HCT116 (cell line): ENCODE data around the gene ARMH3. TPM values are rescaled to one million over a fixed set of nuclear protein-coding genes. Genes with fewer than 3 reads are reported as not detected.
A peak's percentile ranks its signal among the peaks of the same experiment; 100 is the strongest.

Source experiments
- ATAC-seq: fragments of 200-7000 bp; cut with Tn5 transposase; 2 replicates; pipeline ENCODE4 v1.9.1; 2020; ENCODE audit warnings: mild to moderate bottlenecking, moderate library complexity
- BruUV-seq: library from RNA; stranded (reverse); fragments of 400-500 nt; replicated peaks from 2 replicates; lab custom pipeline; 2021; lab: Mats Ljungman, UMichigan
- CTCF ChIA-PET: fragments of 300-600 bp; sonication (Branson Sonifier 250); formaldehyde crosslinking; loops from one replicate; lab custom pipeline; 2021; ENCODE audit warnings: antibody characterized with exemption; lab: Charles Lee
- POLR2A ChIA-PET: fragments of 300-600, 350-600 bp; sonication (Branson Sonifier 250); formaldehyde crosslinking; loops from one replicate; lab custom pipeline; 2021; ENCODE audit warnings: antibody characterized with exemption; lab: Charles Lee
- RAD21 ChIA-PET, 2 experiments: fragments of 300-600 bp; sonication (Branson Sonifier 250); formaldehyde crosslinking; loops; one replicate each; lab custom pipeline; 2023; ENCODE audit warnings: low total read pairs in 2 of 2; ENCODE audit not compliant: uncharacterized antibody in 2 of 2, unreplicated experiment in 2 of 2, low non-redundant PET in 1 of 2; lab: Charles Lee
- DNase-seq: peaks from one replicate; pipeline ENCODE4 v3.0.0-alpha.2; 2010; ENCODE audit warnings: low read depth, low spot score
- H2AFZ ChIP-seq: fragments of 200-600 bp; shearing (Covaris generic), sonication (generic); 2 replicates; pipeline ENCODE4 v1.6.1; 2017; ENCODE audit warnings: low read depth, mixed run types, mixed read lengths, antibody characterized with exemption, low read length; ENCODE audit not compliant: poor library complexity, severe bottlenecking
- H3K27ac ChIP-seq: 2 replicates; pipeline ENCODE4 v1.5.1; 2012; ENCODE audit warnings: low read depth, low read length
- H3K27me3 ChIP-seq: fragments of 200-600 bp; sonication (generic); 2 replicates; pipeline ENCODE4 v1.6.1; 2016; ENCODE audit warnings: mixed run types, low read length, mixed read lengths; ENCODE audit not compliant: insufficient read depth
- H3K36me3 ChIP-seq, 2 experiments: fragments of 200-500 bp in 1 of 2; fragments of 200-600 bp in 1 of 2; sonication (Bioruptor generic) in 1 of 2; sonication (generic) in 1 of 2; 2 replicates each; pipeline versions ENCODE4 v1.5.1 to v1.6.1; 2014 to 2016; ENCODE audit warnings: low read length in 2 of 2, inconsistent platforms in 1 of 2, mixed read lengths in 1 of 2, mixed run types in 1 of 2; ENCODE audit not compliant: insufficient read depth in 2 of 2, control insufficient read depth in 1 of 2
- H3K4me1 ChIP-seq, 2 experiments: fragments of 200-600 bp in 1 of 2; sonication (generic) in 1 of 2; 2 replicates each; pipeline versions ENCODE4 v1.5.1 to v1.6.1; 2012 to 2017; ENCODE audit warnings: low read length in 2 of 2, inconsistent platforms in 1 of 2, mild to moderate bottlenecking in 1 of 2, mixed read lengths in 1 of 2, mixed run types in 1 of 2, moderate library complexity in 1 of 2; ENCODE audit not compliant: insufficient read depth in 2 of 2, control insufficient read depth in 1 of 2
- H3K4me2 ChIP-seq: fragments of 200-600 bp; sonication (generic); 2 replicates; pipeline ENCODE4 v1.6.1; 2017; ENCODE audit warnings: mixed run types, low read length, mixed read lengths
- H3K4me3 ChIP-seq, 2 experiments: fragments of 200-600 bp in 1 of 2; sonication (generic) in 1 of 2; replicated peaks in 1 of 2; 2 replicates each; pipeline ENCODE4 v1.5.1; 2011 to 2016; ENCODE audit warnings: low read length in 2 of 2, control low read depth in 1 of 2, low read depth in 1 of 2, mild to moderate bottlenecking in 1 of 2, mixed read lengths in 1 of 2, mixed run types in 1 of 2
- H3K79me2 ChIP-seq: fragments of 200-600 bp; sonication (generic); 2 replicates; pipeline ENCODE4 v1.6.1; 2017; ENCODE audit warnings: mild to moderate bottlenecking, mixed run types, low read length, moderate library complexity, mixed read lengths; ENCODE audit not compliant: insufficient read depth
- H3K9ac ChIP-seq: fragments of 200-600 bp; sonication (generic); 2 replicates; pipeline ENCODE4 v1.6.1; 2016; ENCODE audit warnings: low read length, mixed read lengths
- H3K9me2 ChIP-seq: fragments of 200-600 bp; sonication (generic), shearing (Covaris generic); 2 replicates; pipeline ENCODE4 v1.6.1; 2017; ENCODE audit warnings: mixed run types, mild to moderate bottlenecking, moderate library complexity; ENCODE audit not compliant: insufficient read depth
- H3K9me3 ChIP-seq, 2 experiments: fragments of 200-500 bp in 1 of 2; fragments of 200-600 bp in 1 of 2; sonication (Bioruptor generic) in 1 of 2; sonication (generic) in 1 of 2; 2 replicates each; pipeline ENCODE4 v1.6.1; 2014 to 2017; ENCODE audit warnings: low read length in 2 of 2, mixed read lengths in 2 of 2, inconsistent platforms in 1 of 2, low read depth in 1 of 2, mild to moderate bottlenecking in 1 of 2, mixed run types in 1 of 2, moderate library complexity in 1 of 2; ENCODE audit not compliant: control insufficient read depth in 1 of 2, insufficient read depth in 1 of 2
- H4K20me1 ChIP-seq: fragments of 200-600 bp; sonication (generic), shearing (Covaris generic); 2 replicates; pipeline ENCODE4 v1.6.1; 2017; ENCODE audit warnings: mixed run types, mild to moderate bottlenecking, moderate library complexity; ENCODE audit not compliant: insufficient read depth
- ATF3 ChIP-seq: IDR thresholded peaks from 2 replicates; pipeline ENCODE4 v1.6.1; 2012
- CBX3 ChIP-seq: IDR thresholded peaks from 2 replicates; pipeline ENCODE4 v1.6.1; 2012; ENCODE audit warnings: low read depth
- CEBPB ChIP-seq: IDR thresholded peaks from 2 replicates; pipeline ENCODE4 v1.6.1; 2012; ENCODE audit warnings: low read depth
- CTCF ChIP-seq, 3 experiments: fragments of 200-600 bp in 1 of 3; sonication (generic) in 1 of 3; IDR thresholded peaks in 2 of 3; conservative IDR thresholded peaks in 1 of 3; 2 replicates each; pipeline ENCODE4 v1.5.1; 2012 to 2017; ENCODE audit warnings: low read depth in 2 of 3, low read length in 2 of 3, antibody characterized with exemption in 1 of 3, borderline replicate concordance in 1 of 3, control low read depth in 1 of 3, mild to moderate bottlenecking in 1 of 3, mixed read lengths in 1 of 3, mixed run types in 1 of 3, moderate library complexity in 1 of 3; ENCODE audit not compliant: insufficient read depth in 1 of 3
- ELF1 ChIP-seq: IDR thresholded peaks from 2 replicates; pipeline ENCODE4 v1.6.1; 2012; ENCODE audit warnings: low read depth, borderline replicate concordance
- EZH2phosphoT487 ChIP-seq: fragments of 200-600 bp; IDR thresholded peaks from 2 replicates; pipeline ENCODE4 v1.6.1; 2018; ENCODE audit warnings: antibody characterized with exemption, borderline replicate concordance
- FOSL1 ChIP-seq: IDR thresholded peaks from 2 replicates; pipeline ENCODE4 v1.6.1; 2012; ENCODE audit warnings: low read depth
- JUND ChIP-seq: IDR thresholded peaks from 2 replicates; pipeline ENCODE4 v1.6.1; 2012
- MAX ChIP-seq: IDR thresholded peaks from 2 replicates; pipeline ENCODE4 v1.6.1; 2012
- POLR2A ChIP-seq: IDR thresholded peaks from 2 replicates; pipeline ENCODE4 v1.7.0; 2011; ENCODE audit warnings: borderline replicate concordance; ENCODE audit not compliant: insufficient read depth, insufficient read length; ENCODE audit errors: extremely low read depth
- POLR2AphosphoS5 ChIP-seq: IDR thresholded peaks from 2 replicates; pipeline ENCODE4 v1.6.1; 2011; ENCODE audit warnings: mild to moderate bottlenecking, low read depth, low read length, moderate library complexity
- RAD21 ChIP-seq: IDR thresholded peaks from 2 replicates; pipeline ENCODE4 v1.6.1; 2012; ENCODE audit warnings: low read depth, mild to moderate bottlenecking
- SIN3A ChIP-seq: IDR thresholded peaks from 2 replicates; pipeline ENCODE4 v1.6.1; 2012; ENCODE audit warnings: low read depth
- SP1 ChIP-seq: IDR thresholded peaks from 2 replicates; pipeline ENCODE4 v1.6.1; 2012; ENCODE audit warnings: low read depth
- SRF ChIP-seq: IDR thresholded peaks from 2 replicates; pipeline ENCODE4 v1.6.1; 2012; ENCODE audit warnings: low read depth
- TCF7L2 ChIP-seq: IDR thresholded peaks from 2 replicates; pipeline ENCODE4 v1.7.0; 2011; ENCODE audit warnings: borderline replicate concordance, inconsistent platforms; ENCODE audit not compliant: insufficient read depth, insufficient read length; ENCODE audit errors: extremely low read depth
- YY1 ChIP-seq: IDR thresholded peaks from 2 replicates; pipeline ENCODE4 v1.6.1; 2011; ENCODE audit warnings: low read length, low read depth, moderate library complexity, mild to moderate bottlenecking; ENCODE audit not compliant: insufficient replicate concordance; ENCODE audit errors: extremely low read depth
- ZBTB33 ChIP-seq: IDR thresholded peaks from 2 replicates; pipeline ENCODE4 v1.6.1; 2011; ENCODE audit warnings: mild to moderate bottlenecking, low read length, moderate library complexity; ENCODE audit not compliant: insufficient replicate concordance; ENCODE audit errors: extremely low read depth
- ZFX ChIP-seq: fragments of 450-650 bp; IDR thresholded peaks from 2 replicates; pipeline ENCODE4 v1.6.1; 2017
- intact Hi-C: fragments of 100-400 bp; cut with micrococcal nuclease; formaldehyde crosslinking; loops from 2 replicates; pipeline ENCODE4 v1.10.0; 2022
- total RNA-seq: library from RNA; stranded (reverse); gene quantifications from one replicate; pipeline ENCODE4 v1.2.1, GENCODE V29; 2021; ENCODE audit not compliant: unreplicated experiment

ARMH3 gene
- total RNA-seq, 1 experiment from 2014 or later: 30.4 TPM

GRCh38 chr10:101939008-101939648 is 116.8 kb downstream of the ARMH3 start (continued):
- peak; percentile 100 for TF ChIP-seq CEBPB
- TF ChIP-seq SIN3A: peak; percentile 71; the same call in 1 of the 2 replicates
- TF ChIP-seq MAX: peak; percentile 78

- ChIA-PET RAD21 (interaction anchor here in 1 of 2 experiments (0.7 kb wide), 1 partner anchor 292 kb away, joined by 3 read pairs; no protein-coding TSS in a partner anchor), POLR2A (interaction anchor here (0.5 to 1.7 kb wide), 8 partner anchors 9 to 1044 kb away, joined by 3 to 5 read pairs (median 3); no protein-coding TSS in a partner anchor), CTCF (interaction anchor here (1.0 to 1.9 kb wide), 3 partner anchors 11 to 98 kb away, joined by 3 to 5 read pairs (median 4); no protein-coding TSS in a partner anchor)
- Histone ChIP-seq H3K4me2 (peak overlapping the region; percentile 61), H3K9me2 (no peaks in the 10 kb centered on the region), H3K27ac (peak overlapping the region; percentile 37), H3K9ac (peak overlapping the region; percentile 35), H3K9me3 (no peaks in the 10 kb centered on the region), H3K79me2 (no peaks in the 10 kb centered on the region), H3K4me1 (peaks cover 29 to 48% of the 10 kb centered on the region in 2 experiments), H3K27me3 (no peaks in the 10 kb centered on the region), H3K36me3 (no peaks in the 10 kb centered on the region), H4K20me1 (no peaks in the 10 kb centered on the region), H2AFZ (no peak overlapping the region), H3K4me3 (peak overlapping the region in 1 of 2 experiments; percentile 27; a peak in 2 of 4 replicates)
- BruUV-seq: no TSS peak
- intact Hi-C loops: no loop called here
- ATAC-seq (peak; percentile 89), DNase-seq (peak; percentile 76)
- TF ChIP-seq TCF7L2 (peak; percentile 76), FOSL1 (peak; percentile 81), ZFX (no peak), SRF (0 out of 2 replicates have a peak, but pooled peaks have one; percentile 44), ATF3 (no peak), ZBTB33 (no peak), MAX (0 out of 2 replicates have a peak, but pooled peaks have one; percentile 50), SP1 (peak; percentile 85), ELF1 (no peak), EZH2phosphoT487 (no peak), JUND (peak; percentile 89), RAD21 (no peak), POLR2AphosphoS5 (peak; percentile 58), CBX3 (peak; percentile 50; the same call in 1 of the 2 replicates), CEBPB (peak; percentile 76; the same call in 1 of the 2 replicates), POLR2A (no peak), YY1 (peak; percentile 6), CTCF (IDR thresholded peaks at IDR 0.05 in 2 of 3, conservative IDR thresholded peaks at IDR 0.05 in 1 of 3; ENCODE audit: borderline replicate concordance in 1 of 3, insufficient read depth in 1 of 3, low read depth in 2 of 3, low read length in 2 of 3) (no peak)
Observed at GRCh38 chr10:101938305-101939007, 117.5 kb downstream of the ARMH3 start.
